H9 (cell line): Measurements from ENCODE around the gene SLC11A1. TPM values are rescaled to one million over a fixed set of nuclear protein-coding genes. Genes with fewer than 3 reads are reported as not detected.

ENCODE experiments used
- DNase-seq: peaks from one replicate; pipeline ENCODE4 v3.0.0-alpha.2; 2017
- H2AFZ ChIP-seq: one replicate; pipeline ENCODE4 v1.6.1; 2013; ENCODE audit warnings: mild to moderate bottlenecking, low read length, control low read depth, moderate library complexity
- H2AK5ac ChIP-seq: 2 replicates; pipeline ENCODE4 v1.6.1; 2013; ENCODE audit warnings: low read length, control low read depth, mixed read lengths; ENCODE audit not compliant: insufficient read length
- H2BK120ac ChIP-seq: one replicate; pipeline ENCODE4 v1.6.1; 2013; ENCODE audit warnings: low read depth, mild to moderate bottlenecking, low read length, control low read depth, inconsistent platforms; ENCODE audit not compliant: poor library complexity, severe bottlenecking
- H2BK12ac ChIP-seq: 2 replicates; pipeline ENCODE4 v1.6.1; 2013; ENCODE audit warnings: low read length, control low read depth, mixed read lengths, low read depth; ENCODE audit not compliant: insufficient read length
- H2BK15ac ChIP-seq: 2 replicates; pipeline ENCODE4 v1.6.1; 2013; ENCODE audit warnings: low read depth, low read length, control low read depth
- H2BK20ac ChIP-seq: one replicate; pipeline ENCODE4 v1.6.1; 2013; ENCODE audit warnings: low read depth, mild to moderate bottlenecking, low read length, control low read depth, inconsistent platforms; ENCODE audit not compliant: poor library complexity, severe bottlenecking
- H2BK5ac ChIP-seq: 2 replicates; pipeline ENCODE4 v1.6.1; 2013; ENCODE audit warnings: low read length, control low read depth, mixed read lengths; ENCODE audit not compliant: insufficient read length
- H3K14ac ChIP-seq: 2 replicates; pipeline ENCODE4 v1.6.1; 2013; ENCODE audit warnings: low read length, control low read depth; ENCODE audit not compliant: insufficient read depth
- H3K18ac ChIP-seq: 2 replicates; pipeline ENCODE4 v1.6.1; 2013; ENCODE audit warnings: low read depth, mild to moderate bottlenecking, mixed read lengths, low read length, control low read depth; ENCODE audit not compliant: insufficient read length
- H3K23ac ChIP-seq: 2 replicates; pipeline ENCODE4 v1.6.1; 2013; ENCODE audit warnings: low read length, control low read depth, mixed read lengths, low read depth; ENCODE audit not compliant: insufficient read length
- H3K23me2 ChIP-seq: 2 replicates; pipeline ENCODE4 v1.6.1; 2013; ENCODE audit warnings: low read depth, mild to moderate bottlenecking, mixed read lengths, low read length, control low read depth; ENCODE audit not compliant: insufficient read length, poor library complexity, severe bottlenecking
- H3K27ac ChIP-seq: 2 replicates; pipeline ENCODE4 v1.5.1; 2013; ENCODE audit warnings: low read length, control low read depth, mixed read lengths, low read depth; ENCODE audit not compliant: insufficient read length
- H3K27me3 ChIP-seq: 2 replicates; pipeline ENCODE4 v1.6.1; 2013; ENCODE audit warnings: low read length, control low read depth, inconsistent platforms; ENCODE audit not compliant: insufficient read depth
- H3K4ac ChIP-seq: 2 replicates; pipeline ENCODE4 v1.6.1; 2013; ENCODE audit warnings: low read depth, mild to moderate bottlenecking, control low read depth, inconsistent platforms, low read length, moderate library complexity
- H3K4me1 ChIP-seq: 2 replicates; pipeline ENCODE4 v1.6.1; 2013; ENCODE audit warnings: low read length, control low read depth, inconsistent platforms; ENCODE audit not compliant: insufficient read depth
- H3K4me2 ChIP-seq: 2 replicates; pipeline ENCODE4 v1.6.1; 2013; ENCODE audit warnings: low read length, control low read depth, mixed read lengths; ENCODE audit not compliant: insufficient read length, insufficient read depth
- H3K56ac ChIP-seq: 2 replicates; pipeline ENCODE4 v1.6.1; 2013; ENCODE audit warnings: low read depth, mild to moderate bottlenecking, mixed read lengths, low read length, control low read depth; ENCODE audit not compliant: insufficient read length
- H3K79me1 ChIP-seq: 2 replicates; pipeline ENCODE4 v1.6.1; 2013; ENCODE audit warnings: low read depth, mild to moderate bottlenecking, moderate library complexity, low read length, control low read depth, inconsistent platforms; ENCODE audit not compliant: insufficient read depth, poor library complexity, severe bottlenecking
- H3K79me2 ChIP-seq: 2 replicates; pipeline ENCODE4 v1.6.1; 2013; ENCODE audit warnings: low read length, control low read depth, inconsistent platforms; ENCODE audit not compliant: insufficient read depth
- H3K9ac ChIP-seq: 2 replicates; pipeline ENCODE4 v1.6.1; 2013; ENCODE audit warnings: low read length, control low read depth, mixed read lengths; ENCODE audit not compliant: insufficient read length; ENCODE audit errors: extremely low read depth
- H3K9me3 ChIP-seq: one replicate; pipeline ENCODE4 v1.6.1; 2013; ENCODE audit warnings: low read depth, low read length, inconsistent platforms; ENCODE audit not compliant: control insufficient read depth
- H3T11ph ChIP-seq: one replicate; pipeline ENCODE4 v1.6.1; 2013; ENCODE audit warnings: mild to moderate bottlenecking, low read length, control low read depth, inconsistent platforms
- H4K20me1 ChIP-seq: one replicate; pipeline ENCODE4 v1.6.1; 2013; ENCODE audit not compliant: control insufficient read depth, insufficient read length, insufficient read depth
- H4K5ac ChIP-seq: 2 replicates; pipeline ENCODE4 v1.6.1; 2013; ENCODE audit warnings: low read depth, mild to moderate bottlenecking, mixed read lengths, low read length, control low read depth; ENCODE audit not compliant: insufficient read length
- H4K8ac ChIP-seq: replicated peaks from 2 replicates; pipeline ENCODE4 v1.6.1; 2013; ENCODE audit warnings: low read length, control low read depth, mixed read lengths, low read depth; ENCODE audit not compliant: insufficient read length
- H4K91ac ChIP-seq: 2 replicates; pipeline ENCODE4 v1.6.1; 2013; ENCODE audit warnings: low read depth, mild to moderate bottlenecking, moderate library complexity, mixed read lengths, low read length, control low read depth; ENCODE audit not compliant: insufficient read length
- H3K27ac Mint-ChIP-seq, 3 experiments: 2 replicates in 2 of 3; 3 replicates in 1 of 3; pipeline ENCODE4 v1.8.0; 2020 to 2021; ENCODE audit warnings: mixed read lengths in 3 of 3, mild to moderate bottlenecking in 1 of 3, moderate library complexity in 1 of 3
- H3K27me3 Mint-ChIP-seq: 2 replicates; pipeline ENCODE4 v1.8.0; 2021; ENCODE audit warnings: low read depth, mild to moderate bottlenecking, moderate library complexity, mixed read lengths
- H3K36me3 Mint-ChIP-seq, 3 experiments: 2 replicates in 2 of 3; 3 replicates in 1 of 3; pipeline ENCODE4 v1.8.0; 2020 to 2021; ENCODE audit warnings: low read depth in 3 of 3, mixed read lengths in 3 of 3; ENCODE audit not compliant: insufficient read depth in 1 of 3
- H3K4me1 Mint-ChIP-seq, 2 experiments: 2 replicates each; pipeline ENCODE4 v1.8.0; 2020; ENCODE audit warnings: mixed read lengths in 2 of 2
- H3K4me3 Mint-ChIP-seq, 2 experiments: 2 replicates in 1 of 2; 3 replicates in 1 of 2; pipeline ENCODE4 v1.8.0; 2020 to 2021; ENCODE audit warnings: mild to moderate bottlenecking in 2 of 2, mixed read lengths in 2 of 2, moderate library complexity in 1 of 2
- H3K9me3 Mint-ChIP-seq, 2 experiments: 2 replicates in 1 of 2; 3 replicates in 1 of 2; pipeline ENCODE4 v1.8.0; 2020; ENCODE audit warnings: mild to moderate bottlenecking in 2 of 2, mixed read lengths in 2 of 2, moderate library complexity in 1 of 2
- WGBS: extraction: QIAGEN DNeasy Blood & Tissue Kit; methylation state at CpG from one replicate; pipeline ENCODE4 v1.1.7; 2013; ENCODE audit warnings: missing lambda C conversion rate, low lambda C conversion rate, mixed read lengths; ENCODE audit not compliant: insufficient read length; ENCODE audit errors: extremely low coverage; 5-methylcytosine and 5-hydroxymethylcytosine counted together
- total RNA-seq: library from RNA; stranded (reverse); gene quantifications from 2 replicates; pipeline ENCODE4 v1.2.1, GENCODE V29; 2021
- TF ChIP-seq, protein P1 (sequence below): fragments of 200-600 bp; sonication (generic); conservative IDR thresholded peaks from 3 replicates; pipeline ENCODE4 v1.8.0; 2021; ENCODE audit warnings: antibody characterized with exemption, mild to moderate bottlenecking

Gene SLC11A1
- total RNA-seq, 1 experiment from 2014 or later: 0.11 TPM

- Histone ChIP-seq H3K14ac (no peak overlapping the region), H3K9ac (no peak overlapping the region), H4K8ac (no peak overlapping the region), H3K4ac (no peak overlapping the region), H2BK12ac (no peak overlapping the region), H2BK5ac (no peak overlapping the region), H2BK20ac (no peak overlapping the region), H3K56ac (no peak overlapping the region), H3K79me2 (no peaks in the 10 kb centered on the region), H3K4me1 (no peaks in the 10 kb centered on the region), H3K4me2 (no peak overlapping the region), H3K79me1 (no peaks in the 10 kb centered on the region), H4K91ac (no peak overlapping the region), H2AK5ac (no peak overlapping the region), H3K27ac (no peak overlapping the region), H4K20me1 (no peaks in the 10 kb centered on the region), H4K5ac (no peak overlapping the region), H2AFZ (no peak overlapping the region), H3K9me3 (no peaks in the 10 kb centered on the region), H2BK15ac (no peak overlapping the region), H3K18ac (no peak overlapping the region), H3T11ph (no peak overlapping the region), H3K27me3 (no peaks in the 10 kb centered on the region), H3K23ac (no peak overlapping the region), H2BK120ac (no peak overlapping the region), H3K23me2 (no peaks in the 10 kb centered on the region)
- Mint-ChIP-seq H3K27me3 (no peaks in the 10 kb centered on the region; the same call in none of the 2 replicates), H3K9me3 (no peaks in the 10 kb centered on the region), H3K36me3 (peaks cover 0 to 4% (median 0%) of the 10 kb centered on the region in 3 experiments; a peak in 1 of 7 replicates), H3K27ac (peak overlapping the region in 1 of 3 experiments; percentile 44; a peak in 1 of 7 replicates), H3K4me3 (no peak overlapping the region), H3K4me1 (peaks cover 8 to 13% of the 10 kb centered on the region in 2 experiments)
- TF ChIP-seq, protein P1, sequence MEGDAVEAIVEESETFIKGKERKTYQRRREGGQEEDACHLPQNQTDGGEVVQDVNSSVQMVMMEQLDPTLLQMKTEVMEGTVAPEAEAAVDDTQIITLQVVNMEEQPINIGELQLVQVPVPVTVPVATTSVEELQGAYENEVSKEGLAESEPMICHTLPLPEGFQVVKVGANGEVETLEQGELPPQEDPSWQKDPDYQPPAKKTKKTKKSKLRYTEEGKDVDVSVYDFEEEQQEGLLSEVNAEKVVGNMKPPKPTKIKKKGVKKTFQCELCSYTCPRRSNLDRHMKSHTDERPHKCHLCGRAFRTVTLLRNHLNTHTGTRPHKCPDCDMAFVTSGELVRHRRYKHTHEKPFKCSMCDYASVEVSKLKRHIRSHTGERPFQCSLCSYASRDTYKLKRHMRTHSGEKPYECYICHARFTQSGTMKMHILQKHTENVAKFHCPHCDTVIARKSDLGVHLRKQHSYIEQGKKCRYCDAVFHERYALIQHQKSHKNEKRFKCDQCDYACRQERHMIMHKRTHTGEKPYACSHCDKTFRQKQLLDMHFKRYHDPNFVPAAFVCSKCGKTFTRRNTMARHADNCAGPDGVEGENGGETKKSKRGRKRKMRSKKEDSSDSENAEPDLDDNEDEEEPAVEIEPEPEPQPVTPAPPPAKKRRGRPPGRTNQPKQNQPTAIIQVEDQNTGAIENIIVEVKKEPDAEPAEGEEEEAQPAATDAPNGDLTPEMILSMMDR: no peak
- no CpG with 5 or more reads among the region's 9 CpGs for WGBS
- DNase-seq: no peak
Measured at GRCh38 chr2:218423584-218423983, 41.5 kb downstream of the SLC11A1 start.
